PC-9 (cell line): ENCODE data around the gene CLASP1.

Source experiments
- EZH2 ChIP-seq: fragments of 200-600 bp; sonication (generic); IDR thresholded peaks from 2 replicates; pipeline ENCODE4 v1.8.0; 2017; ENCODE audit warnings: antibody characterized with exemption, low read depth
- TF ChIP-seq, protein P1 (sequence below): fragments of 200-600 bp; sonication (generic); conservative IDR thresholded peaks from 2 replicates; pipeline ENCODE4 v1.6.1; 2017; ENCODE audit warnings: mixed run types, antibody characterized with exemption, mild to moderate bottlenecking, moderate library complexity

DNA sequence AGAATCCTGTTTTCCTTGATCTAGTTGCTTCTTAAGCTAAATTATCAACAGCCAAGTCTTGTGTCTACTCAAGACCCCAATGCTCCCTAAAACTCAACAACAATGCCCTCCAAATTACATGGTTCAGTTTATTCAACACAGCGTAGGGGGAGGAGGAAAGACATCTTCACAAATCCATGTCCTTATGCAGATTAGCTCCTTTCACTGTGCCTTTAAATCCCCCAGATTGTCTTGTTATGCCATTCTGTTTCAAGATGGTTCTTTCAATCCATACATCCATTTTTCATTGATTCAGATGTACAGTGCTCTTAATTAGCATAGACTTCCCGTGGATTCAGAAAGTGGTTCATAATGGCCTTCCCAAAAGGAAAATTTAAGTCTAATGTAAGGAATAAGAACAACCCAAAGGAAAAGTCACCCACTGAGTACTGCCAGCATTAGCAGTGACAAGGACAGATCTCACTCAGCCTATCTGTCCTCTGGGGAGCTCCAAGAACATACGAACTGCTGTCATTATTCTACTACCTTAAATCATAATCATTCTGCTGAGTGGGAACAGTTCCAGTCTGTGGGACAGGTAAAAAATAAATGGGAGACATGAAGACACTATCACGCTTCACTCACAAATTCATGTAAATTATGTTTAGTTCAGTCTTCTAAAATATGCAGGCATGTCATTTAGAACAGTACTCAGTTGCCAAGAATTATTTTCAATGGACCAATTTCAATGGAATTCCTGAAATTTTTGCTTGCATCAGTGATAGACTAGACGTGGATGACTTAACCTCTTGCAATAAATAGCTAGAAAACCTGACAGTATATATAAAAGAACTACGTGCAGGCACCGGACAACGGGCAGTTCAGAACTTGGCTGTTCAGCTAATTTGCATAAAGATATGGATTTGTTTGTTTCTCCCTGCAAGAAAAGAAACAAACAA, 177.5 kb downstream of the CLASP1 start:
- TF ChIP-seq, protein P1, sequence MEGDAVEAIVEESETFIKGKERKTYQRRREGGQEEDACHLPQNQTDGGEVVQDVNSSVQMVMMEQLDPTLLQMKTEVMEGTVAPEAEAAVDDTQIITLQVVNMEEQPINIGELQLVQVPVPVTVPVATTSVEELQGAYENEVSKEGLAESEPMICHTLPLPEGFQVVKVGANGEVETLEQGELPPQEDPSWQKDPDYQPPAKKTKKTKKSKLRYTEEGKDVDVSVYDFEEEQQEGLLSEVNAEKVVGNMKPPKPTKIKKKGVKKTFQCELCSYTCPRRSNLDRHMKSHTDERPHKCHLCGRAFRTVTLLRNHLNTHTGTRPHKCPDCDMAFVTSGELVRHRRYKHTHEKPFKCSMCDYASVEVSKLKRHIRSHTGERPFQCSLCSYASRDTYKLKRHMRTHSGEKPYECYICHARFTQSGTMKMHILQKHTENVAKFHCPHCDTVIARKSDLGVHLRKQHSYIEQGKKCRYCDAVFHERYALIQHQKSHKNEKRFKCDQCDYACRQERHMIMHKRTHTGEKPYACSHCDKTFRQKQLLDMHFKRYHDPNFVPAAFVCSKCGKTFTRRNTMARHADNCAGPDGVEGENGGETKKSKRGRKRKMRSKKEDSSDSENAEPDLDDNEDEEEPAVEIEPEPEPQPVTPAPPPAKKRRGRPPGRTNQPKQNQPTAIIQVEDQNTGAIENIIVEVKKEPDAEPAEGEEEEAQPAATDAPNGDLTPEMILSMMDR, result no peak
- no peak for TF ChIP-seq EZH2
